Measurements from ENCODE around the gene OR4M1.
"Not testable (repeated sequence)": the region's sequence is repeated elsewhere in the genome, so short reads cannot be mapped to it uniquely, and the experiment has no call there.

The OR4M1 gene

DNA sequence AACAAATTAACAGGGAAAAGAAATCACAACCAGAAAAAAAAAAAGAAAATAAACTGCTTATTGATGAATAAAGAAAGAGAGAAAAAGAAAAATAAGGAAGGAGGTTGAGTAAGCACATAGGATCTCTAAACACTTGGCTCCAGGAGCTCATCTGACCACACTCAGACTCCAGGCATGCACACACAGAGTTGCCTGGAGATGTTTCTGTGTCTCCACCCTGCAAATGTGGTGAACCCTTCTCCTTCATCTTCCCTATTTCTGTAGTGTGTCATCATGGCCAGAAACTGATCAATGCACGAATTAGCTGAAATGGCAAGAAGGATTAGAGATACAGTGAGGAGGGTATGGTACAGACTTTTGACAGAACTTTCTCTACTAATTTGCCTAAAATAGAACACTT is 50.5 kb downstream of the OR4M1 start:
- H3K9me3 Mint-ChIP-seq: no peaks in the 10 kb centered on the region
- H3K4me3 Mint-ChIP-seq: no peak overlapping the region
- H3K27me3 Mint-ChIP-seq (ENCODE audit: low read depth, poor library complexity): peaks cover 3% of the 10 kb centered on the region
- TF ChIP-seq, protein P1, sequence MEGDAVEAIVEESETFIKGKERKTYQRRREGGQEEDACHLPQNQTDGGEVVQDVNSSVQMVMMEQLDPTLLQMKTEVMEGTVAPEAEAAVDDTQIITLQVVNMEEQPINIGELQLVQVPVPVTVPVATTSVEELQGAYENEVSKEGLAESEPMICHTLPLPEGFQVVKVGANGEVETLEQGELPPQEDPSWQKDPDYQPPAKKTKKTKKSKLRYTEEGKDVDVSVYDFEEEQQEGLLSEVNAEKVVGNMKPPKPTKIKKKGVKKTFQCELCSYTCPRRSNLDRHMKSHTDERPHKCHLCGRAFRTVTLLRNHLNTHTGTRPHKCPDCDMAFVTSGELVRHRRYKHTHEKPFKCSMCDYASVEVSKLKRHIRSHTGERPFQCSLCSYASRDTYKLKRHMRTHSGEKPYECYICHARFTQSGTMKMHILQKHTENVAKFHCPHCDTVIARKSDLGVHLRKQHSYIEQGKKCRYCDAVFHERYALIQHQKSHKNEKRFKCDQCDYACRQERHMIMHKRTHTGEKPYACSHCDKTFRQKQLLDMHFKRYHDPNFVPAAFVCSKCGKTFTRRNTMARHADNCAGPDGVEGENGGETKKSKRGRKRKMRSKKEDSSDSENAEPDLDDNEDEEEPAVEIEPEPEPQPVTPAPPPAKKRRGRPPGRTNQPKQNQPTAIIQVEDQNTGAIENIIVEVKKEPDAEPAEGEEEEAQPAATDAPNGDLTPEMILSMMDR (IDR thresholded peaks at IDR 0.05): no peak
- DNase-seq: no peak
- no peaks in the 10 kb centered on the region for H3K4me1 Mint-ChIP-seq
- no peaks in the 10 kb centered on the region for H3K36me3 Mint-ChIP-seq (ENCODE audit: low read depth)
- no peak overlapping the region for H3K27ac Mint-ChIP-seq

DNA sequence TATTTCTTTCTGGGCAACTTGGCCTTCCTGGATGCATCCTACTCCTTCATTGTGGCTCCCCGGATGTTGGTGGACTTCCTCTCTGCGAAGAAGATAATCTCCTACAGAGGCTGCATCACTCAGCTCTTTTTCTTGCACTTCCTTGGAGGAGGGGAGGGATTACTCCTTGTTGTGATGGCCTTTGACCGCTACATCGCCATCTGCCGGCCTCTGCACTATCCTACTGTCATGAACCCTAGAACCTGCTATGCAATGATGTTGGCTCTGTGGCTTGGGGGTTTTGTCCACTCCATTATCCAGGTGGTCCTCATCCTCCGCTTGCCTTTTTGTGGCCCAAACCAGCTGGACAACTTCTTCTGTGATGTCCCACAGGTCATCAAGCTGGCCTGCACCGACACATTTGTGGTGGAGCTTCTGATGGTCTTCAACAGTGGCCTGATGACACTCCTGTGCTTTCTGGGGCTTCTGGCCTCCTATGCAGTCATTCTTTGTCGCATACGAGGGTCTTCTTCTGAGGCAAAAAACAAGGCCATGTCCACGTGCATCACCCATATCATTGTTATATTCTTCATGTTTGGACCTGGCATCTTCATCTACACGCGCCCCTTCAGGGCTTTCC is 54.4 kb downstream of the OR4M1 start:
- not testable (repeated sequence) for H3K27me3 Mint-ChIP-seq (ENCODE audit: low read depth, poor library complexity); H3K36me3 Mint-ChIP-seq (ENCODE audit: low read depth); H3K27ac Mint-ChIP-seq; H3K4me1 Mint-ChIP-seq; DNase-seq; H3K4me3 Mint-ChIP-seq
- H3K9me3 Mint-ChIP-seq: peaks cover 16% of the 10 kb centered on the region

DNA sequence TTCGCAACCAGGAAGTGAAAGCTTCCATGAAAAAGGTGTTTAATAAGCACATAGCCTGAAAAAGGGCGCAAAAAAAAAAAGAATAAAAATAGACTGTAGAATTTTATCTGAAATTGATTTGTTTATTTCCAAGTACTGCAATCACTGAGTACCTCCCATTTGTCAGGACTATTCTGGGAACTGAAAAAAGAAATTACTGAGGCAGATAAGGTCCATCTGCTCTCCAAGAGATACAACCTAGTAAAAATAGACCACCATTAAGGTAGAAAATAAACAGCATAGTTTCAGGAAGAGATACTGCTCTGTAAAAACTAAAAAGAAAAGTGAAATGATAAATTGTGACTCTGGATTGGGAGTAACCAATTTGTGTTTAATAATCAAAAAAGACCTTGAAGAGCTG is 55.0 kb downstream of the OR4M1 start:
- TF ChIP-seq, protein P1 (IDR thresholded peaks at IDR 0.05): no peak
- H3K27me3 Mint-ChIP-seq (ENCODE audit: low read depth, poor library complexity): no peaks in the 10 kb centered on the region
- no peak for DNase-seq
- no peaks in the 10 kb centered on the region for H3K4me1 Mint-ChIP-seq
- no peaks in the 10 kb centered on the region for H3K36me3 Mint-ChIP-seq (ENCODE audit: low read depth)
- H3K4me3 Mint-ChIP-seq: no peak overlapping the region
- no peak overlapping the region for H3K27ac Mint-ChIP-seq
- H3K9me3 Mint-ChIP-seq: peaks cover 16% of the 10 kb centered on the region

Measured in nephron progenitor cell (in vitro differentiated cells).